Naive thymus-derived CD4-positive, alpha-beta T cell (primary cell): Measurements from ENCODE around the gene MAN1A1. TPM values are rescaled to one million over a fixed set of nuclear protein-coding genes. Genes with fewer than 3 reads are reported as not detected.

Experiments
- ATAC-seq: fragments of 150-1000 bp; cut with Tn5 transposase; 2 replicates; pipeline ENCODE4 v1.10.0; 2021; ENCODE audit warnings: mild to moderate bottlenecking, moderate library complexity
- CTCF ChIA-PET: fragments of 350-600 bp; sonication (Branson Sonifier 250); formaldehyde crosslinking; loops from one replicate; lab custom pipeline; 2021; ENCODE audit warnings: antibody characterized with exemption; lab: Charles Lee
- POLR2A ChIA-PET: fragments of 350-600 bp; sonication (Branson Sonifier 250); formaldehyde crosslinking; loops from one replicate; lab custom pipeline; 2021; ENCODE audit warnings: antibody characterized with exemption, inconsistent platforms; lab: Charles Lee
- DNase-seq, 9 donors: peaks; one replicate each; pipeline versions ENCODE4 v3.0.0 to v3.0.0-alpha.2; 2020 to 2022; ENCODE audit warnings: mixed read lengths in 1 of 9
- H3K27ac ChIP-seq: one replicate; pipeline ENCODE4 v1.7.0; 2013; ENCODE audit warnings: mild to moderate bottlenecking, low read depth, low read length, moderate library complexity
- H3K27me3 ChIP-seq, 2 donors: one replicate each; pipeline ENCODE4 v1.7.0; 2013; ENCODE audit warnings: low read length in 2 of 2, mild to moderate bottlenecking in 2 of 2, moderate library complexity in 2 of 2; ENCODE audit not compliant: control insufficient read depth in 2 of 2, insufficient read depth in 2 of 2
- H3K36me3 ChIP-seq, 3 experiments: 1 replicate in 2 of 3; 2 replicates in 1 of 3; pipeline ENCODE4 v1.7.0; 2013; ENCODE audit warnings: low read length in 3 of 3, mild to moderate bottlenecking in 3 of 3, moderate library complexity in 1 of 3; ENCODE audit not compliant: insufficient read depth in 3 of 3, control insufficient read depth in 2 of 3
- H3K4me1 ChIP-seq, 2 donors: one replicate each; pipeline ENCODE4 v1.7.0; 2013; ENCODE audit warnings: low read length in 2 of 2, mild to moderate bottlenecking in 2 of 2, moderate library complexity in 1 of 2; ENCODE audit not compliant: control insufficient read depth in 2 of 2, insufficient read depth in 2 of 2
- H3K4me3 ChIP-seq: 2 replicates; pipeline ENCODE4 v1.7.0; 2013; ENCODE audit warnings: mild to moderate bottlenecking, low read length
- H3K9me3 ChIP-seq, 3 experiments: 1 replicate in 2 of 3; 2 replicates in 1 of 3; pipeline ENCODE4 v1.7.0; 2013; ENCODE audit warnings: low read length in 3 of 3; ENCODE audit not compliant: control insufficient read depth in 2 of 3
- H3K27ac Mint-ChIP-seq, 9 donors: one replicate each; pipeline ENCODE4 v1.8.0; 2020 to 2022; ENCODE audit warnings: mixed read lengths in 9 of 9, mild to moderate bottlenecking in 8 of 9, moderate library complexity in 5 of 9, inconsistent platforms in 2 of 9
- H3K27me3 Mint-ChIP-seq, 5 donors: one replicate each; pipeline ENCODE4 v1.8.0; 2021 to 2022; ENCODE audit warnings: mixed read lengths in 5 of 5, mild to moderate bottlenecking in 1 of 5
- H3K36me3 Mint-ChIP-seq, 5 donors: one replicate each; pipeline ENCODE4 v1.8.0; 2020 to 2022; ENCODE audit warnings: mixed read lengths in 5 of 5, mild to moderate bottlenecking in 3 of 5, inconsistent platforms in 1 of 5
- H3K4me1 Mint-ChIP-seq, 7 donors: one replicate each; pipeline ENCODE4 v1.8.0; 2020 to 2022; ENCODE audit warnings: mixed read lengths in 7 of 7, mild to moderate bottlenecking in 3 of 7, inconsistent platforms in 1 of 7
- H3K4me3 Mint-ChIP-seq, 10 donors: one replicate each; pipeline ENCODE4 v1.8.0; 2020 to 2022; ENCODE audit warnings: mild to moderate bottlenecking in 10 of 10, mixed read lengths in 10 of 10, moderate library complexity in 6 of 10, inconsistent platforms in 2 of 10
- H3K9me3 Mint-ChIP-seq, 11 donors: one replicate each; pipeline ENCODE4 v1.8.0; 2020 to 2022; ENCODE audit warnings: mixed read lengths in 11 of 11, mild to moderate bottlenecking in 4 of 11, inconsistent platforms in 1 of 11, moderate library complexity in 1 of 11
- intact Hi-C, 2 donors: fragments of 100-400 bp; cut with micrococcal nuclease; formaldehyde crosslinking; loops; one replicate each; pipeline ENCODE4 v1.15.1; 2023
- polyA plus RNA-seq, 2 donors: library from polyadenylated mRNA; unstranded; fragments of 300-500 nt; fragmentation: Illumina TruSeq; gene quantifications; one replicate each; pipeline ENCODE4 v1.2.3, GENCODE V29; 2021
- total RNA-seq, 6 experiments: library from RNA in 5 of 6; stranded (reverse) in 5 of 6; gene quantifications; 1 replicate in 5 of 6; 2 replicates in 1 of 6; pipeline ENCODE4 v1.2.3 and lab custom pipeline; 2021 to 2026

MAN1A1 gene
- total and polyA plus RNA-seq, 7 experiments from 2014 or later, result 5.4 to 22.3 (median 8.4) TPM

DNA sequence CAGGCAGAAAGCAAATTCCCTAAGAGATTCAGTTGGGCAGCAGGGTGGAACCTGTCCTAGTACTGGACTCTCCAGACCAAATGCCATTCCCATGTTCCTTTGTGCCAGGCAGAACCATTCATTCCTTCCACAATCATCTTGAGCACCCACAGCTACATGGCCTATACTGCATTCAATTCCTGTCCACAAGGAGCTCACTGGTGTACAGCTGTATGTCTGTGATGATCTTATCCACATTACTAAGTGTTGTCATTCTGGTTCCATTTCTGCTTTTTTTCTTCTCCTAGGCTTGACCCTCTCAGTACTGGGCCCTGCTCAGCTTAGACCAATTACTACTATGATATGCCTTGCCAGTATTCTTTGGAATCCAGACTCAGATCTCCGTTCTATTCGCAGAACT lies 27.5 kb downstream of the MAN1A1 start:
- Histone ChIP-seq H3K27ac (no peak overlapping the region), H3K27me3 (no peaks in the 10 kb centered on the region), H3K36me3 (no peaks in the 10 kb centered on the region), H3K9me3 (no peaks in the 10 kb centered on the region), H3K4me1 (peaks cover 12 to 17% of the 10 kb centered on the region in 2 donors), H3K4me3 (no peak overlapping the region)
- H3K4me1 Mint-ChIP-seq, result peaks cover 16 to 37% (median 18%) of the 10 kb centered on the region in 7 donors
- H3K36me3 Mint-ChIP-seq, result peaks cover 0 to 15% (median 0%) of the 10 kb centered on the region in 5 donors
- POLR2A ChIA-PET, result no interaction called here
- intact Hi-C loops, result loop anchor here (1.0 to 2.0 kb wide), 3 partner anchors 8 to 26 kb away; no protein-coding TSS in a partner anchor
- CTCF ChIA-PET, result no interaction called here
- DNase-seq (no peak), ATAC-seq (no peak)
- H3K27me3 Mint-ChIP-seq, result no peaks in the 10 kb centered on the region
- H3K9me3 Mint-ChIP-seq, result no peaks in the 10 kb centered on the region
- peak overlapping the region in 2 of 9 donors; percentile 16 to 29 for H3K27ac Mint-ChIP-seq
- H3K4me3 Mint-ChIP-seq, result peak overlapping the region in 1 of 10 donors; percentile 36

DNA sequence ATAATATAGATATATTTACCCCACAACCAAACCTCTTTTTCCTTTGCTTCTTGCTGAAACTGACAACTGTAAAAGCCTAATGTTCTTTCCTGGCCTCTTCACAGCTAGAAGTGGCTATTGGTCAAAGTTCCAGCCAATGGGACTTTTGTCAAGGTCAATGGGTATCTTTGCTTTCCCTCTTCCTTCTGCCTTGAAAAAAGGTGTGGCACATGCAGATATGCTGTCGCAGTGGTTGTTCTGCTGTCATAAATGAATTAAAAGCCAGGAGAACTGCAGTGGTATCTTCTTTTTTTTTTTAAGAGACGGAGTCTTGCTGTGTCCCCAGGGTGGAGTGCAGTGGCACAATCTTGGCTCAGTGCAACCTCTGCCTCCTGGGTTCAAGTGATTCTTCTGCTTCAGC lies 29.9 kb downstream of the MAN1A1 start:
- Mint-ChIP-seq H3K27ac (no peak overlapping the region), H3K36me3 (peaks cover 0 to 6% (median 0%) of the 10 kb centered on the region in 5 donors), H3K27me3 (no peaks in the 10 kb centered on the region), H3K9me3 (no peaks in the 10 kb centered on the region), H3K4me1 (peaks cover 23 to 43% (median 29%) of the 10 kb centered on the region in 7 donors), H3K4me3 (no peak overlapping the region)
- H3K27me3 ChIP-seq, result no peaks in the 10 kb centered on the region
- no peak overlapping the region for H3K27ac ChIP-seq
- ChIA-PET CTCF (interaction anchor here (0.6 kb wide), 1 partner anchor 117 kb away, joined by 3 read pairs; no protein-coding TSS in a partner anchor), POLR2A (no interaction called here)
- DNase-seq (no peak), ATAC-seq (no peak)
- H3K4me3 ChIP-seq, result no peak overlapping the region
- H3K9me3 ChIP-seq, result no peaks in the 10 kb centered on the region
- intact Hi-C loops, result loop anchor here in 1 of 2 donors (10.0 kb wide), 4 partner anchors 55 to 425 kb away; partner anchors contain the start of genes ASF1A and FAM184A
- H3K36me3 ChIP-seq, result no peaks in the 10 kb centered on the region
- peaks cover 16 to 34% of the 10 kb centered on the region in 2 donors for H3K4me1 ChIP-seq

DNA sequence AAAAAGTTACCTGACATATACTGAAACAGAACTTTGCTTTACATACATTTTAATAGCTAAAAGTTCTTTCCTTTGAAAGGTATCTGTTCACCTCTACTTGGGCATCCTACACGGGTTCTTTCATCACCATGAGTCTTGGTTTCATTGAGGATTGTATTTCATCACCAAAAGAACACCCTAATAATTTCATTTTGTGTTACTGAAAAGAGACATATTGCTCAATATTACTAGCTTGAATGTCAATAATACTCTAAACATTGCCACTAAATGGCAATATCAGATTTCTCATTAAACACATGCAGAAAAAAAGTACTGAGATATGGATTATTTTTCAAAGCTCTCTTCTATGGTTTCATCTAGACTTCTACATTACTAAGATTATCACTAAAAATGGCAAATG lies 30.8 kb downstream of the MAN1A1 start:
- ATAC-seq, result no peak
- no peaks in the 10 kb centered on the region for H3K36me3 ChIP-seq
- Mint-ChIP-seq H3K36me3 (peaks cover 0 to 7% (median 0%) of the 10 kb centered on the region in 5 donors), H3K27ac (no peak overlapping the region), H3K27me3 (no peaks in the 10 kb centered on the region), H3K4me1 (peaks cover 33 to 53% (median 39%) of the 10 kb centered on the region in 7 donors), H3K4me3 (no peak overlapping the region), H3K9me3 (no peaks in the 10 kb centered on the region)
- DNase-seq, result no peak
- no peak overlapping the region for H3K4me3 ChIP-seq
- H3K27ac ChIP-seq, result no peak overlapping the region
- intact Hi-C loops, result loop anchor here in 1 of 2 donors (10.0 kb wide), 4 partner anchors 54 to 424 kb away; partner anchors contain the start of genes ASF1A and FAM184A
- H3K27me3 ChIP-seq, result no peaks in the 10 kb centered on the region
- H3K4me1 ChIP-seq, result peaks cover 26 to 44% of the 10 kb centered on the region in 2 donors
- H3K9me3 ChIP-seq, result no peaks in the 10 kb centered on the region
- POLR2A ChIA-PET, result no interaction called here
- CTCF ChIA-PET, result interaction anchor here (0.7 kb wide), 1 partner anchor 21 kb away, joined by 3 read pairs; no protein-coding TSS in a partner anchor

DNA sequence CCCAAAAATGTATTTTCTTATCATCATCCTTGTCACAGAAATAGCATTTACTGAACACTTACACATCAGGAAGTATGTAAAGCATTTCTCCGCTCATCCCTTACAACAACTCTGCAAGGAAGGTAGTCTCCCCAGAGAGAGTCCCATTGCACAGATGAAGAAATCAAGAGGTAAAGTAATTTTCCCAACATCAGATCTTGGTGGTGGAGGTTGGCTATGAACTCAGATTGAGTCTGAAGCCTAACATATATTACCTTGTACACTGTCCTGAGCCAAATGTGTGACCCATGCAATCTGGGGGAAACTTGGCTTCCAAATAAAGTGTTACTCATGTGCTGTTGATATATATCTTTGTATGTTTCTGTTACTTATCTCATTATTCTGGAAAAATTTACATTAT lies 31.4 kb downstream of the MAN1A1 start:
- no peaks in the 10 kb centered on the region for H3K9me3 ChIP-seq
- H3K9me3 Mint-ChIP-seq, result no peaks in the 10 kb centered on the region
- intact Hi-C loops, result loop anchor here in 1 of 2 donors (10.0 kb wide), 4 partner anchors 53 to 423 kb away; partner anchors contain the start of genes ASF1A and FAM184A
- H3K4me3 Mint-ChIP-seq, result no peak overlapping the region
- no peak overlapping the region for H3K27ac Mint-ChIP-seq
- peaks cover 0 to 7% (median 0%) of the 10 kb centered on the region in 5 donors for H3K36me3 Mint-ChIP-seq
- H3K27me3 Mint-ChIP-seq, result no peaks in the 10 kb centered on the region
- H3K4me1 Mint-ChIP-seq, result peaks cover 34 to 54% (median 40%) of the 10 kb centered on the region in 7 donors
- POLR2A ChIA-PET, result no interaction called here
- no peak overlapping the region for H3K4me3 ChIP-seq
- CTCF ChIA-PET, result no interaction called here
- H3K27ac ChIP-seq, result no peak overlapping the region
- no peaks in the 10 kb centered on the region for H3K27me3 ChIP-seq
- no peak for DNase-seq
- ATAC-seq, result no peak
- no peaks in the 10 kb centered on the region for H3K36me3 ChIP-seq
- peaks cover 32 to 45% of the 10 kb centered on the region in 2 donors for H3K4me1 ChIP-seq

DNA sequence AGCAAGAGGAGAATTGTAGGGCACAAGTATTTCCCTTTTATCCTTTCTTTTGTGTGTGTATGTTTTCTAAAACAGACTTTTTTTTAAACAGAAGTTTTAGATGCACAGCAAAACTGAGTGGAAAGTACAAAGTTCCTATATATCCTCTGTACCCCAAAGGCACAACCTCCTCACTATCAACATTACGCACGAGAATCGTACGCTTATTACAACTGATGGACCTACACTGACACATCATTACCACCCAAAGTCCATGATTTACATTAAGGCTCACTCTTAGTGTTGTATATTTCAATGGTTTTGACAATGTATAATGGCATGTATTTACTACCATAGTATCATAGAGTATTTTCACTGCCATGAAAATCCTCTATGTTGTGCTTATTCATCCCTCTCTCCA lies 32.6 kb downstream of the MAN1A1 start:
- H3K4me1 Mint-ChIP-seq, result peaks cover 29 to 54% (median 38%) of the 10 kb centered on the region in 7 donors
- ATAC-seq (no peak), DNase-seq (no peak)
- no peaks in the 10 kb centered on the region for H3K27me3 Mint-ChIP-seq
- no peak overlapping the region for H3K4me3 ChIP-seq
- POLR2A ChIA-PET, result no interaction called here
- H3K4me3 Mint-ChIP-seq, result no peak overlapping the region
- H3K36me3 ChIP-seq, result no peaks in the 10 kb centered on the region
- H3K4me1 ChIP-seq, result peaks cover 28 to 45% of the 10 kb centered on the region in 2 donors
- CTCF ChIA-PET, result no interaction called here
- no peaks in the 10 kb centered on the region for H3K9me3 ChIP-seq
- H3K9me3 Mint-ChIP-seq, result no peaks in the 10 kb centered on the region
- intact Hi-C loops, result loop anchor here in 1 of 2 donors (10.0 kb wide), 4 partner anchors 52 to 422 kb away; partner anchors contain the start of genes ASF1A and FAM184A
- H3K27ac Mint-ChIP-seq, result peak overlapping the region in 1 of 9 donors; percentile 11
- H3K36me3 Mint-ChIP-seq, result peaks cover 0 to 7% (median 0%) of the 10 kb centered on the region in 5 donors
- H3K27me3 ChIP-seq, result no peaks in the 10 kb centered on the region
- H3K27ac ChIP-seq, result no peak overlapping the region

DNA sequence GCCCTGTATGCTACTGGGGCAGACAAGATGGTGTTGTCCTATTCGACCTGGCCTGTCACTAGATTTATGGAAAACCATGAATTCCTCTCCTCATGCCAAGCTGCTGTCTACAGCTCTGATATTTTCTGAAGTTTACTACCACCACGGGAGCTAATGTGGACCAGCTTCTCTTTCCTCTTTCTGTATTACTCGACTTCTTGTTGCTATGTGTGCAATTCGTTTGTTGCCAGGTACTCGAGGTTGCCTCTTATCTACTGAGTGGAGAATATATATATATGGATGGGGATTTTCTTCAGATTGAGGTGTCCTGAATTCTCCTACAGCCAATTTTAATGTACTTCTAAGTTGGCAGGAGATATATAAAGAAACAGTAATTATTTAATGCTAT lies 34.7 kb downstream of the MAN1A1 start:
- Mint-ChIP-seq H3K27ac (peak overlapping the region; percentile 68 to 97 (median 85)), H3K4me1 (peaks cover 27 to 63% (median 39%) of the 10 kb centered on the region in 7 donors), H3K9me3 (peaks cover 0 to 2% (median 0%) of the 10 kb centered on the region in 11 donors), H3K36me3 (peaks cover 0 to 13% (median 0%) of the 10 kb centered on the region in 5 donors), H3K4me3 (peak overlapping the region; percentile 45 to 83 (median 73)), H3K27me3 (no peaks in the 10 kb centered on the region)
- peaks cover 27 to 43% of the 10 kb centered on the region in 2 donors for H3K4me1 ChIP-seq
- DNase-seq, result peak in 4 of 9 donors; percentile 4 to 20 (median 6)
- H3K36me3 ChIP-seq, result no peaks in the 10 kb centered on the region
- H3K27ac ChIP-seq, result peak overlapping the region; percentile 40
- intact Hi-C loops, result loop anchor here (1.0 to 10.0 kb wide), 8 partner anchors 7 to 420 kb away; partner anchors contain the start of genes ASF1A (in 1 of the 2) and FAM184A (in 1 of the 2)
- no peaks in the 10 kb centered on the region for H3K27me3 ChIP-seq
- H3K4me3 ChIP-seq, result peak overlapping the region; percentile 22
- peak; percentile 21 for ATAC-seq
- no peaks in the 10 kb centered on the region for H3K9me3 ChIP-seq
- ChIA-PET CTCF (interaction anchor here (1.4 kb wide), 1 partner anchor 36 kb away, joined by 6 read pairs; no protein-coding TSS in a partner anchor), POLR2A (interaction anchor here (0.8 to 2.1 kb wide), 3 partner anchors 8 to 34 kb away, joined by 3 to 6 read pairs (median 4); no protein-coding TSS in a partner anchor)
